ENCODE data around the gene MMP7. TPM values are rescaled to one million over a fixed set of nuclear protein-coding genes. Genes with fewer than 3 reads are reported as not detected.

Gene MMP7
- total and polyA plus RNA-seq, 2 experiments from 2014 or later, result 2.8 to 5.0 TPM

- Histone ChIP-seq H3K9me3 (ENCODE audit: low read depth) (no peaks in the 10 kb centered on the region), H3K4me2 (no peak overlapping the region), H3K27me3 (no peaks in the 10 kb centered on the region), H4K20me1 (ENCODE audit: insufficient read depth, poor library complexity, severe bottlenecking) (no peaks in the 10 kb centered on the region), H3K4me1 (ENCODE audit: insufficient read depth) (peaks cover 13% of the 10 kb centered on the region), H3K79me2 (no peaks in the 10 kb centered on the region), H2AFZ (no peak overlapping the region), H3K9me2 (replicated peaks; ENCODE audit: insufficient read depth) (no peaks in the 10 kb centered on the region), H3K36me3 (replicated peaks; ENCODE audit: insufficient read depth, low read depth) (no peaks in the 10 kb centered on the region), H3K4me3 (no peak overlapping the region), H3K27ac (no peak overlapping the region)
- 31% methylated on average over 3 of the region's 3 CpGs for whole genome bisulfite sequencing (ENCODE audit: low lambda C conversion rate, missing lambda C conversion rate)
- no peak for TF ChIP-seq CTCF (IDR thresholded peaks at IDR 0.05; ENCODE audit: poor library complexity)
- TF ChIP-seq EZH2phosphoT487 (IDR thresholded peaks at IDR 0.05; ENCODE audit: low read depth, severe bottlenecking, unreplicated experiment), result no peak
- no peak for TF ChIP-seq EZH2 (IDR thresholded peaks at IDR 0.05; ENCODE audit: borderline replicate concordance)
- DNase-seq (ENCODE audit: low spot score), result no peak
These were observed 48.1 kb downstream of the MMP7 start for GRCh38 chr11:102482433-102482832.

- no peaks in the 10 kb centered on the region for H3K79me2 ChIP-seq
- H3K36me3 ChIP-seq (replicated peaks; ENCODE audit: insufficient read depth, low read depth), result no peaks in the 10 kb centered on the region
- no peaks in the 10 kb centered on the region for H4K20me1 ChIP-seq (ENCODE audit: insufficient read depth, poor library complexity, severe bottlenecking)
- H3K4me1 ChIP-seq (ENCODE audit: insufficient read depth), result peaks cover 29% of the 10 kb centered on the region
- no peak overlapping the region for H3K4me2 ChIP-seq
- no peaks in the 10 kb centered on the region for H3K27me3 ChIP-seq
- no peak overlapping the region for H3K4me3 ChIP-seq
- H2AFZ ChIP-seq, result no peak overlapping the region
- TF ChIP-seq EZH2phosphoT487 (IDR thresholded peaks at IDR 0.05; ENCODE audit: low read depth, severe bottlenecking, unreplicated experiment), result no peak
- DNase-seq (ENCODE audit: low spot score), result no peak
- no peaks in the 10 kb centered on the region for H3K9me3 ChIP-seq (ENCODE audit: low read depth)
- no peaks in the 10 kb centered on the region for H3K9me2 ChIP-seq (replicated peaks; ENCODE audit: insufficient read depth)
- H3K27ac ChIP-seq, result peak overlapping the region; percentile 31
- 96% methylated on average over 2 of the region's 2 CpGs for WGBS (ENCODE audit: low lambda C conversion rate, missing lambda C conversion rate)
These were observed 50.8 kb downstream of the MMP7 start for GRCh38 chr11:102479733-102480132.

- WGBS (ENCODE audit: low lambda C conversion rate, missing lambda C conversion rate), result 89% methylated on average over 1 of the region's 1 CpG
- TF ChIP-seq CTCF (IDR thresholded peaks at IDR 0.05; ENCODE audit: poor library complexity) (no peak), EZH2phosphoT487 (IDR thresholded peaks at IDR 0.05; ENCODE audit: low read depth, severe bottlenecking, unreplicated experiment) (no peak), EZH2 (IDR thresholded peaks at IDR 0.05; ENCODE audit: borderline replicate concordance) (no peak)
- DNase-seq (ENCODE audit: low spot score), result no peak
- Histone ChIP-seq H3K9me2 (replicated peaks; ENCODE audit: insufficient read depth) (no peaks in the 10 kb centered on the region), H3K4me1 (ENCODE audit: insufficient read depth) (peaks cover 29% of the 10 kb centered on the region), H3K27me3 (no peaks in the 10 kb centered on the region), H3K9me3 (ENCODE audit: low read depth) (no peaks in the 10 kb centered on the region), H2AFZ (no peak overlapping the region), H4K20me1 (ENCODE audit: insufficient read depth, poor library complexity, severe bottlenecking) (no peaks in the 10 kb centered on the region), H3K4me2 (no peak overlapping the region), H3K4me3 (no peak overlapping the region), H3K27ac (peak overlapping the region; percentile 31), H3K79me2 (no peaks in the 10 kb centered on the region), H3K36me3 (replicated peaks; ENCODE audit: insufficient read depth, low read depth) (no peaks in the 10 kb centered on the region)
These were observed 51.8 kb downstream of the MMP7 start for GRCh38 chr11:102478673-102479299.

GRCh38 chr11:102476812-102477211 lies 53.7 kb downstream of the MMP7 start:
- TF ChIP-seq EZH2 (IDR thresholded peaks at IDR 0.05; ENCODE audit: borderline replicate concordance) (no peak), EZH2phosphoT487 (IDR thresholded peaks at IDR 0.05; ENCODE audit: low read depth, severe bottlenecking, unreplicated experiment) (no peak), CTCF (IDR thresholded peaks at IDR 0.05; ENCODE audit: poor library complexity) (no peak)
- peaks cover 29% of the 10 kb centered on the region for H3K4me1 ChIP-seq (ENCODE audit: insufficient read depth)
- no peaks in the 10 kb centered on the region for H3K9me2 ChIP-seq (replicated peaks; ENCODE audit: insufficient read depth)
- no peaks in the 10 kb centered on the region for H4K20me1 ChIP-seq (ENCODE audit: insufficient read depth, poor library complexity, severe bottlenecking)
- no peaks in the 10 kb centered on the region for H3K79me2 ChIP-seq
- peak overlapping the region; percentile 47 for H2AFZ ChIP-seq
- no peaks in the 10 kb centered on the region for H3K36me3 ChIP-seq (replicated peaks; ENCODE audit: insufficient read depth, low read depth)
- no peak overlapping the region for H3K4me3 ChIP-seq
- no peaks in the 10 kb centered on the region for H3K27me3 ChIP-seq
- DNase-seq (ENCODE audit: low spot score), result peak; percentile 48
- H3K4me2 ChIP-seq, result no peak overlapping the region
- H3K27ac ChIP-seq, result peak overlapping the region; percentile 72
- no peaks in the 10 kb centered on the region for H3K9me3 ChIP-seq (ENCODE audit: low read depth)
- WGBS (ENCODE audit: low lambda C conversion rate, missing lambda C conversion rate), result 8% methylated on average over 1 of the region's 1 CpG

All from hepatocyte (in vitro differentiated cells).